ENCODE results near the gene RELN.

DNA sequence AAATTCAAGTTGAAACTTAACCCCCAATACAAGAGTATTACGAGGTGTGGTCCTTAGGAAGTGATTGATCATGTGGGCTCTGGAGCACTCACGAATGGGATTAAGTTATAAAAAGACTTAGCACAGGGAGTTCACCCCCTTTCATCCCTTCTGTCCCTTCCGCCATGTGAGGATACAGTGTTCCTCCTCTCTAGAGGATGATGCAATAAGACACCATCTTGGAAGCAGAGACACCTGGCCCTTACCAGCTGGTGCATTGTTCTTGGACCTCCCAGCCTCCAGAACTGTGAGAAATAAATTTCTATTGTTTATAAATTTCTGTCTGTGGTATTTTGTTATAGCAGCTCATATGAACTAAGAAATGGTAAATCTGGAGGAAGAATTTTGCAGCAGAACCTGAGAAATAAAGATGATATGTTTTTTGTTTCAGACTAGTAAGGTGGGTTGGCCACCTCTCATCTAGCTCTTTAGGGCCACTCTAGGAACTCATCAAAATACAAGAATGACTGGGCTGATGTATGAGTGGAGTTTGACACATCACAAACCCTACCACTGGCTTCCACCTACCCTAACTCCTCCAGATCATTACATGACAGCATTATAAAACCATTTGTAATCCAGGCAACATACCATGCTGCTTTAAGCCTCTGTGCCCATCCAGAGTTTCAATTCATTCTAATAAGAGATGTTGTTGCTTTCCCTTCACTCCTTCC is 565.8 kb downstream of the RELN start:
- TF ChIP-seq, protein P1, sequence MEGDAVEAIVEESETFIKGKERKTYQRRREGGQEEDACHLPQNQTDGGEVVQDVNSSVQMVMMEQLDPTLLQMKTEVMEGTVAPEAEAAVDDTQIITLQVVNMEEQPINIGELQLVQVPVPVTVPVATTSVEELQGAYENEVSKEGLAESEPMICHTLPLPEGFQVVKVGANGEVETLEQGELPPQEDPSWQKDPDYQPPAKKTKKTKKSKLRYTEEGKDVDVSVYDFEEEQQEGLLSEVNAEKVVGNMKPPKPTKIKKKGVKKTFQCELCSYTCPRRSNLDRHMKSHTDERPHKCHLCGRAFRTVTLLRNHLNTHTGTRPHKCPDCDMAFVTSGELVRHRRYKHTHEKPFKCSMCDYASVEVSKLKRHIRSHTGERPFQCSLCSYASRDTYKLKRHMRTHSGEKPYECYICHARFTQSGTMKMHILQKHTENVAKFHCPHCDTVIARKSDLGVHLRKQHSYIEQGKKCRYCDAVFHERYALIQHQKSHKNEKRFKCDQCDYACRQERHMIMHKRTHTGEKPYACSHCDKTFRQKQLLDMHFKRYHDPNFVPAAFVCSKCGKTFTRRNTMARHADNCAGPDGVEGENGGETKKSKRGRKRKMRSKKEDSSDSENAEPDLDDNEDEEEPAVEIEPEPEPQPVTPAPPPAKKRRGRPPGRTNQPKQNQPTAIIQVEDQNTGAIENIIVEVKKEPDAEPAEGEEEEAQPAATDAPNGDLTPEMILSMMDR (optimal IDR thresholded peaks at IDR 0.05 in 1 of 3, IDR thresholded peaks at IDR 0.05 in 1 of 3, conservative IDR thresholded peaks at IDR 0.05 in 1 of 3; ENCODE audit: extremely low read depth in 1 of 3, insufficient read depth in 2 of 3, low read length in 3 of 3): no peak
- no peak for TF ChIP-seq EZH2 (IDR thresholded peaks at IDR 0.05; ENCODE audit: low read length)

All from keratinocyte (primary cell).